ENCODE data around the gene ST3GAL6.

The ST3GAL6 gene

GRCh38 chr3:98739266-98739665 is 23.9 kb upstream of the ST3GAL6 start:
- no peak for DNase-seq (ENCODE audit: low spot score)

- no peak for DNase-seq (ENCODE audit: low spot score)
These were observed 22.8 kb upstream of the ST3GAL6 start for GRCh38 chr3:98740324-98740723.

GRCh38 chr3:98741121-98741716 is 21.9 kb upstream of the ST3GAL6 start:
- no peak for DNase-seq (ENCODE audit: low spot score)

GRCh38 chr3:98743071-98743470 is 20.1 kb upstream of the ST3GAL6 start:
- DNase-seq (ENCODE audit: low spot score) = no peak

- DNase-seq (ENCODE audit: low spot score) = no peak
These were observed 18.9 kb upstream of the ST3GAL6 start for GRCh38 chr3:98744283-98744682.

GRCh38 chr3:98745718-98746117 is 17.4 kb upstream of the ST3GAL6 start:
- DNase-seq (ENCODE audit: low spot score) = no peak

- no peak for DNase-seq (ENCODE audit: low spot score)
These were observed 17.0 kb upstream of the ST3GAL6 start for GRCh38 chr3:98746122-98746521.

- DNase-seq (ENCODE audit: low spot score) = no peak
These were observed 16.3 kb upstream of the ST3GAL6 start for GRCh38 chr3:98746882-98747281.

GRCh38 chr3:98750276-98750919 is 12.7 kb upstream of the ST3GAL6 start:
- DNase-seq (ENCODE audit: low spot score) = no peak

GRCh38 chr3:98754483-98754882 is 8.7 kb upstream of the ST3GAL6 start:
- no peak for DNase-seq (ENCODE audit: low spot score)

GRCh38 chr3:98755601-98756000 is 7.5 kb upstream of the ST3GAL6 start:
- DNase-seq (ENCODE audit: low spot score) = no peak

- no peak for DNase-seq (ENCODE audit: low spot score)
These were observed 3.5 kb upstream of the ST3GAL6 start for GRCh38 chr3:98759629-98760028.

GRCh38 chr3:98761643-98762229 is 1.4 kb upstream of the ST3GAL6 start:
- peak; percentile 45 for DNase-seq (ENCODE audit: low spot score)

GRCh38 chr3:98763819-98764418 is 779 bp downstream of the ST3GAL6 start:
- no peak for DNase-seq (ENCODE audit: low spot score)

GRCh38 chr3:98764472-98764884 is 1.3 kb downstream of the ST3GAL6 start:
- no peak for DNase-seq (ENCODE audit: low spot score)

- peak; percentile 54 for DNase-seq (ENCODE audit: low spot score)
These were observed 2.6 kb downstream of the ST3GAL6 start for GRCh38 chr3:98765721-98766120.

GRCh38 chr3:98766924-98767323 is 3.8 kb downstream of the ST3GAL6 start:
- DNase-seq (ENCODE audit: low spot score) = no peak

GRCh38 chr3:98768961-98769360 is 5.8 kb downstream of the ST3GAL6 start:
- DNase-seq (ENCODE audit: low spot score) = no peak

- DNase-seq (ENCODE audit: low spot score) = no peak
These were observed 6.3 kb downstream of the ST3GAL6 start for GRCh38 chr3:98769448-98769847.

- DNase-seq (ENCODE audit: low spot score) = no peak
These were observed 7.3 kb downstream of the ST3GAL6 start for GRCh38 chr3:98770261-98771039.

- no peak for DNase-seq (ENCODE audit: low spot score)
These were observed 8.9 kb downstream of the ST3GAL6 start for GRCh38 chr3:98772022-98772421.

Measured in SK-N-DZ (cell line).